HFFc6 (cell line): Measurements from ENCODE around the gene DIRAS1. TPM values are rescaled to one million over a fixed set of nuclear protein-coding genes. Genes with fewer than 3 reads are reported as not detected.

Source experiments
- DNase-seq: peaks from one replicate; pipeline ENCODE4 v3.0.0-alpha.2; 2018
- H3K27ac Mint-ChIP-seq: 2 replicates; pipeline ENCODE4 v1.8.0; 2020; ENCODE audit warnings: mild to moderate bottlenecking, mixed read lengths
- H3K27me3 Mint-ChIP-seq: 2 replicates; pipeline ENCODE4 v1.8.0; 2021; ENCODE audit warnings: mild to moderate bottlenecking, moderate library complexity, mixed read lengths; ENCODE audit not compliant: insufficient read depth
- H3K36me3 Mint-ChIP-seq: 2 replicates; pipeline ENCODE4 v1.8.0; 2021; ENCODE audit warnings: low read depth, mixed read lengths
- H3K4me1 Mint-ChIP-seq: 2 replicates; pipeline ENCODE4 v1.8.0; 2020; ENCODE audit warnings: low read depth, mixed read lengths
- H3K4me3 Mint-ChIP-seq: 2 replicates; pipeline ENCODE4 v1.8.0; 2020; ENCODE audit warnings: mild to moderate bottlenecking, moderate library complexity, mixed read lengths
- H3K9me3 Mint-ChIP-seq: 2 replicates; pipeline ENCODE4 v1.8.0; 2020; ENCODE audit warnings: mild to moderate bottlenecking, mixed read lengths
- CTCF ChIP-seq: fragments of 200-600 bp; sonication (generic); IDR thresholded peaks from 2 replicates; pipeline ENCODE4 v1.5.0; 2021; ENCODE audit warnings: antibody characterized with exemption, mild to moderate bottlenecking
- total RNA-seq, 6 experiments: library from RNA; stranded (reverse); fragmentation: NEBNext Ultra II Directional; extraction: Animal tissue kit (Norgen Biotek cat#: 25700); gene quantifications; 2 replicates in 1 of 6; 3 replicates in 5 of 6; pipeline ENCODE4 v1.2.3, GENCODE V29; 2021

The DIRAS1 gene
- total RNA-seq, 6 experiments from 2014 or later = 10.6 to 21.6 (median 12.7) TPM

- Mint-ChIP-seq H3K27me3 (peaks cover 26% of the 10 kb centered on the region), H3K36me3 (no peaks in the 10 kb centered on the region), H3K9me3 (peaks cover 4% of the 10 kb centered on the region), H3K27ac (no peak overlapping the region), H3K4me3 (no peak overlapping the region), H3K4me1 (no peaks in the 10 kb centered on the region)
- no peak for TF ChIP-seq CTCF
- DNase-seq = no peak
These were observed 29.2 kb downstream of the DIRAS1 start for GRCh38 chr19:2691951-2692350.

DNA sequence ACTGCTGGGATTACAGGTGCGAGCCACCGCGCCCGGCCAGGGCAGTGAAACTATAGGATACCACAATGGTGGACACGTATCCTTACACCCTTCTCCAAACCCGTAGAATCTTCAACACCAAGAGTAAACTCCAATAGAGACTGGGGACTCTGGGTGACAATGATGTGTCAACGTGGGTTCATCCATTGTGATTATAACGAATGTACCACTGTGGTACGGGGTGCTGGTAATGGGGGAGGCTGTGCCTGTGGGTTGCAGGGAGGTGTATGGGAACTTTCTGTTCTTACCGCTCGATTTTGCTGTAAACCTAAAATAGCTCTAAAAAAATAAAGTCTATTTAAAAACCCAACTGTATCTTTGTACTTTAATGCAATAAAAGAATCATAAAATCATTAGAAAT, 30.3 kb downstream of the DIRAS1 start:
- no peaks in the 10 kb centered on the region for H3K4me1 Mint-ChIP-seq
- no peak overlapping the region for H3K4me3 Mint-ChIP-seq
- no peak for TF ChIP-seq CTCF
- DNase-seq = no peak
- H3K9me3 Mint-ChIP-seq = peaks cover 7% of the 10 kb centered on the region
- H3K36me3 Mint-ChIP-seq = no peaks in the 10 kb centered on the region
- no peak overlapping the region for H3K27ac Mint-ChIP-seq
- H3K27me3 Mint-ChIP-seq = peaks cover 25% of the 10 kb centered on the region

DNA sequence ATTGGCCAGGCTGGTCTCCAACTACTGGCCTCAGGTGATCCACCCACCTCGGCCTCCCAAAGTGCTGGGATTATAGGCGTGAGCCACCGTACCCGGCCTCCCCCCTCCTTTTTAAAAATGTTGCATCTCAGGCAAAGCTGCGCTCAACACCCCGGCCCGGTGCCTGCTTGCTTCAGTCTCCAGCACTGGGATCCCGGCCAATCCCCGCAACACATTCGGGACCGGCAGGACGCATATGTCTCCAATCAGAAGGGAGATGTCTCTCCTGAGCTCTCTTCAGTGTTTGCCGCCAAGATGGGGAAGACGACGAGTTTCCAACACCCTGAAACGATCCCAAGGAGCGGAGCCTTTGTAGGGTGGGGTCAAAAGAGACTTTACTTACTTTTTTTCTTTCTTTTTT, 34.8 kb downstream of the DIRAS1 start:
- TF ChIP-seq CTCF = no peak
- no peak overlapping the region for H3K27ac Mint-ChIP-seq
- H3K4me3 Mint-ChIP-seq = no peak overlapping the region
- no peak for DNase-seq
- peaks cover 7% of the 10 kb centered on the region for H3K9me3 Mint-ChIP-seq
- peaks cover 14% of the 10 kb centered on the region; the same call in 1 of the 2 replicates for H3K27me3 Mint-ChIP-seq
- no peaks in the 10 kb centered on the region for H3K36me3 Mint-ChIP-seq
- H3K4me1 Mint-ChIP-seq = no peaks in the 10 kb centered on the region

GRCh38 chr19:2685204-2685704, 35.9 kb downstream of the DIRAS1 start:
- H3K27ac Mint-ChIP-seq = no peak overlapping the region
- no peaks in the 10 kb centered on the region for H3K36me3 Mint-ChIP-seq
- TF ChIP-seq CTCF = no peak
- peaks cover 7% of the 10 kb centered on the region for H3K9me3 Mint-ChIP-seq
- H3K4me1 Mint-ChIP-seq = no peaks in the 10 kb centered on the region
- H3K4me3 Mint-ChIP-seq = no peak overlapping the region
- DNase-seq = no peak
- peaks cover 12% of the 10 kb centered on the region; the same call in 1 of the 2 replicates for H3K27me3 Mint-ChIP-seq

GRCh38 chr19:2683430-2684003, 37.7 kb downstream of the DIRAS1 start:
- TF ChIP-seq CTCF = no peak
- H3K4me3 Mint-ChIP-seq = no peak overlapping the region
- H3K36me3 Mint-ChIP-seq = no peaks in the 10 kb centered on the region
- peaks cover 7% of the 10 kb centered on the region for H3K9me3 Mint-ChIP-seq
- no peak for DNase-seq
- no peak overlapping the region for H3K27ac Mint-ChIP-seq
- H3K27me3 Mint-ChIP-seq = peaks cover 12% of the 10 kb centered on the region
- H3K4me1 Mint-ChIP-seq = no peaks in the 10 kb centered on the region

GRCh38 chr19:2680808-2681207, 40.4 kb downstream of the DIRAS1 start:
- Mint-ChIP-seq H3K4me3 (no peak overlapping the region), H3K4me1 (no peaks in the 10 kb centered on the region), H3K36me3 (no peaks in the 10 kb centered on the region), H3K27ac (no peak overlapping the region), H3K27me3 (peaks cover 23% of the 10 kb centered on the region), H3K9me3 (no peaks in the 10 kb centered on the region)
- no peak for DNase-seq
- no peak for TF ChIP-seq CTCF
